HG02840 (cell line): ENCODE measurements around the gene LRRC61.

Experiments used
- ATAC-seq: cut with Tn5 transposase; IDR thresholded peaks from one replicate; pipeline ENCODE4 v1.9.1; 2021; ENCODE audit warnings: mild to moderate bottlenecking, moderate library complexity, moderate number of reproducible peaks; ENCODE audit not compliant: unreplicated experiment, low FRiP score

The LRRC61 gene

DNA sequence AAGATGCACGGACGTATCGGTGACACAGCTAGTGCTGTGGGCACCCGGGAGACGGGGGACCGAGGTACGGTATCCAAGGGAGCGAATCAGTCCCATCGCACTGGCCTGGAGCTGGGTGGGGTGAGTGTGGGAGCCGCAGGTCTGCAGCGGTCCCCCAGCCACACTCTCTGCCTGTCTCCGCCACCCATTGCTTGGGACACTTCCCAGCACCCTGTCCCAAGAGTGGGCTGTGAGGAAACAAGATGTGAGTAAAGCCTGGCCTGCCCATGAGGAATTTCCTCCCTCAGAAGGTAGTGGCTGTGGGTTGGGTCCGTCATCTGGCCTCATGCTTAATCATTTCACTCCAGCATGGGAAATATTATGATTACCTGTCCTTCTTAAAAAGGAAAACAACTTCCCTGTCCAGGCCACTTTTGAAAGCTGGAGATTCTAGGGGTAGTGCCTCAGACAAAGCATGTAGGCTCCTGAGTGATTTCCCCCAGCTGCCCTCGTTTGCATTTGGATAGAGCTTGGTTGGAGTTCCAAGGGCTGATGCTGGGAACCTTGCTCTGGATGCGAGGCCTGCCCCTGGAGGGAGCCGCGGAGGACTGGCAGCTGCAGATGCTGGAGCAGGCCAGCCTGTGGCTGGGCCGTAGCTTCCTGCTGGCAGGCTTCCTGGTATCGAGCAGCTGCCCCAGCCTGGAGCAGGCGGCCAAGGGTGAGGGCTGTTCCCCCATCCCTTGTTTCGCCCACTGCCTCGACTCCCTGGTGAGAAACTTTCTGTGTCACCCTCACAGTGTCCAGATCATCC lies 6.4 kb downstream of the LRRC61 start:
- no peak for ATAC-seq

- no peak for ATAC-seq
These were observed 7.2 kb downstream of the LRRC61 start for GRCh38 chr7:150330211-150330885.

GRCh38 chr7:150332852-150333635 lies 9.9 kb downstream of the LRRC61 start:
- ATAC-seq: no peak

DNA sequence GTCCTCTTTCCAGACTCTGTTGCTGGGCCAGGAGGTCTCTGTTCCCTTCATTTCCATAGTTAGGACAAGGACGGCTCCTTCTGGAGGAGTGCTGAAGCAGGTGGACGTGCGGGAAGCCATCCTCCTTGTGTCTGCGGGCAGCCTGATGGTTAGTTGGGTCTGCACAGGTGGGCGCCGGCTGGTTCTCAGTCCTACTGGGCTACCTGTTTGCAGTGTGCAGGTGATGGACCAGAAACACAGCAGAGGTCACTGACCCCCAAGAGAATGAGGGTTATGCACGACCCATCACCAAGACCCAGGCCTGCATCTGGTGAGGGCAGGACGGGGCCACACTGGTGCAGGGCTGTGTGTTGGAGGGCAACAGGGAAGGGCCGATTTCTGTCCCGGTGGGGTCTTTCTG lies 10.5 kb downstream of the LRRC61 start:
- ATAC-seq: no peak

- no peak for ATAC-seq
These were observed 11.0 kb downstream of the LRRC61 start for GRCh38 chr7:150334108-150334507.

GRCh38 chr7:150335108-150335773 lies 12.1 kb downstream of the LRRC61 start:
- ATAC-seq: no peak

DNA sequence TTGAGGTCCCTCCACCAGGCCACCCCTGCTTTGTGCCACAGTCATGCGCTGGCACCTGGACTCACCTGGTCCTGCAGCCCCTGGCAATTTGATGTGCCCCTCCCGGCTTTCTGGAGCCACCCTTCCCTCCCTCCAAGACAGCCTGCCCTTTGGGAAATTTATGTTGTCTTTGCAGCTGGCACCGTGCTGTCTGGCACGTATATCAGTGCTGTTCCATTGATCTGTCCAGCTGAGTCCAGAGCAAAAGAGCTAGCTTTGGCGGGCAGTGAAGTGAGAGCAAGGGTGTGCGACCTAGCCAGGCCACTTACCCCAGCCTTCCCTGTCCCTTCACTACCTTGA lies 12.6 kb downstream of the LRRC61 start:
- ATAC-seq: no peak

GRCh38 chr7:150336746-150337145 lies 13.6 kb downstream of the LRRC61 start:
- ATAC-seq: no peak

- no peak for ATAC-seq
These were observed 14.0 kb downstream of the LRRC61 start for GRCh38 chr7:150337179-150337578.

DNA sequence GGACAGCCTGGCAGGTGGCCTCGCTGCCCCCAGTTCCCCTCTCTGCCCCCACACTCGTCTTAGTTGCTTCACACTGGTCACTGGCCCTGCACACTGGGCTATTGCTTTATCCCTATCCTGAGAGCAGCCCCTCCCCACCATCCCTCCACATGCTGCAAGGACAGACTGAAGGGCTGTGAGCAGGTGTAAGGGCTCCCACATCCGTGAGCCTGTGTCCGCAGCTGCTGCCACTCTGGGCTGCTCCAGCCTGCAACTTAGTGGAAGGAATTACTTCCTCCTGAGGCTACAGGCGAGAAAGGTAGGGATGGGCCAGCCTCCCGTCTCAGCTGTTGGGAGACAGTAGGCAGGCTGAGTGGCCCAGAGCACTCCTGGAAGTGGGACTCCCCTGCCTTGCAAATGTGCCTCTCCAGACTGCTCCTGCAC lies 14.5 kb downstream of the LRRC61 start:
- no peak for ATAC-seq

GRCh38 chr7:150338166-150338829 lies 15.1 kb downstream of the LRRC61 start:
- ATAC-seq: no peak

- ATAC-seq: no peak
These were observed 16.3 kb downstream of the LRRC61 start for GRCh38 chr7:150339409-150339809.

GRCh38 chr7:150340024-150340749 lies 17.0 kb downstream of the LRRC61 start:
- no peak for ATAC-seq

DNA sequence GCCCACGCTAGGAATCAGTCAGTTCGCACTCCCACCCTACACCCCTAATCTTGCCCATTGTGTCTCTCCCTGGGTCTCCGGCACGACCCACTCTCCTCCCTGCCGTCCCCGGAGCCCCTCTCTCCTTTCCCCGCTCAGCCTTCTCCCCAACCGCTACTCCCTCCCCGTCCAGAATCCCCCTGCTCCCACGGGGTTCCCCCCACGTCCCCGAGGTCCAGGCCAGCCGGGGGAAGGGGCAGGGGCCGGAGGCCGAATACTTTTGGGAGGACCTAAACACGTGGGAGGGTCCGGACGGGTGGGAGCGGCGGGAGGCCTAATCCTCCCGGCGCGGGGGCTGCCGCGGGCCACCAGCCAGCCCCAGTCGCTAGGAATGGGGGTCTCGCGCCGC lies 17.7 kb downstream of the LRRC61 start:
- ATAC-seq: no peak

DNA sequence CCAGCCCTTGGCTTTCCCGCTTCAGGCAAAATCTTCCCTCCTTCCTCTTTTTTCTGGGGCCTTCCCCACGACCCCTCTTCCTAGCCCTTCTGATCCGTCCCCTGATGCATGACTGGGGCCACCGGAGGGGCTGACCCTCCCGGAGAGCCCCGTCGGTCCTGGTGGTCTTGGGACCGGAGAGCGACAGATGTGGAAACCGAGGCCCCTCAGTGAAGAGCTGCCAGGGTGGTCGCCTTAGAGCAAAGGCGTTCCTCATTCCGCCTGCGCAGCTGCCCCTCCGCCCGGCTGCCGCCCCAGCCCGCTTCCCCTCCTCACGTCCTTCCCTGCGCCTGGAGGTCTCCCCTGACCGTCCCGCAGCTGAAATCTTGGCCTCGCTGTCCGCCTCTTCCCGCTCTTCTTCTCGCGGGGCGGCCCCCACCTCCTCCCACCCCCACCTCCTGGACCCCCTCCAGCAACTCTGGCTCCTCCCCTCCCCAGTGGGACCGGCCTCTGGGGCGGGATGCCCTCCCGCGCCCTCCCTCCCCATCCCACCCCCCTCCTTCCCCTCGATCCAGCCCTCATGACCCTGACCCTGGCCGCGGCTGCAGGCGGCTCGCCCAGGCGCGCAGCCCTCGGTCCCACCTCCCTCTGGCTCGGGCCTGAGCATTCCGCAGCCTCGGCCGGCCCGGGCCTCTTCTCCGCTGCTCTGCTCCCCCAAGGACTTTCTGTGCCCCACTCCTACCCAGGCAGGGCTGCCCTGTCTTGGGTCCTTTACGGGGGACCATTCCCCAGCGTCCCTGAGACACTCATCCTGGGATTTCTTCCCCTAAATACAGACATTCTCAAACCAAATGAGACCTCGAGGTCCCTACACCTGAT lies 18.3 kb downstream of the LRRC61 start, which contains the start of gene RARRES2:
TSS of gene RARRES2 (minus strand) at position 367 of the 858 bp plus-strand sequence. CDS start 1,020 bp downstream, outside the sequence.
- no peak for ATAC-seq

DNA sequence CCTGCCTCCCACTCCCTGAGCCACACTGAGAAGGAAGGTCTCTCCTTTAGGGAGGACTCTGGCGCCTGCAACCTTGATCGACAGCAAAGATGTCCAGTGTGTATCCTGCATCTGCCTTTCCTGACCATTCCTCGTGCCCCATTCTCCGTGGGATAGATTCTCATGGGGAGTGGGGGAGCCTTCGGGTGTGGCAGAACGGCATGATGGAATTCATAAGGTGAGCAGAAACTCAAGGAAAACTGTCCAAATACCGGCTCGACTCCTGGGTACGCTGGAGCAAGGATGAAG lies 18.9 kb downstream of the LRRC61 start:
- no peak for ATAC-seq

DNA sequence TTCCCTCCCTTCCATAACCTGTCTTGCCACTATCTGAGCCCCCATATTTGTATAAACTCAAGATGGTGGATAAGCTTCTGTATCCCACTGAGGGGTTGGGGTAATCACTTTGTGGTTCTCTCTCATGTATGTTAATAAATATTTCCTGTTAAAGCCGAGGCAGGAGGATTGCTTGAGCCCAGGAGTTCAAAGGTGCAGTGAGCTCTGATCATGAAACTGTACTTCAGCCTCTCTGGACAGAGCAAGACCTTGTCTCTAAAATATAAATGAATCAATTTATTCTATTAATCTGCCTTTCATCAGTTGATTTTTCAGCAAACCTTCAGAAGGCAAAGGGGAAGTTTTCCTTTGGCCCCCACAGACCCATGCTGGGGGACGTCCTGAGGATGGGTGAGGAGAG lies 20.1 kb downstream of the LRRC61 start:
- no peak for ATAC-seq

DNA sequence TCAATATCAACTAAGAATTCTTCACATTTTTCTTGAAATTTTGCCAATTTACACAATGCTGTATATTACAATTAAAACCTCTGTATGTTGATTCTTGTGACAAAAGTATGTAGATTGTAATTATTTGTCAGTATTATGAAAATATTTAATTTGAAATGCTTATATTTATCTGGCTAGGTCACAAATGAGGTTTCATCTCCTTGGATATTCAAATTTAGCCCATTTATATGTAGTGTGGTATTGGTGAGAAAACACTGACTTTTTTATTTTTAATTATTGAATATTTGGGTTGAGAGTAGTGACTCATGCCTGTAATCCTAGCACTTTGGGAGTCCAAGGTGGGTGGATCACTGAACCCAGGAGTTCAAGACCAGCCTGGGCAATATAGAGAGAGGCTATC lies 21.1 kb downstream of the LRRC61 start:
- no peak for ATAC-seq

GRCh38 chr7:150345012-150345411 lies 21.9 kb downstream of the LRRC61 start:
- no peak for ATAC-seq
